H9 (cell line): ENCODE measurements around the gene MAD1L1. TPM values are rescaled to one million over a fixed set of nuclear protein-coding genes. Genes with fewer than 3 reads are reported as not detected.

Experiments used
- DNase-seq: peaks from one replicate; pipeline ENCODE4 v3.0.0-alpha.2; 2017
- H2AFZ ChIP-seq: one replicate; pipeline ENCODE4 v1.6.1; 2013; ENCODE audit warnings: mild to moderate bottlenecking, low read length, control low read depth, moderate library complexity
- H2AK5ac ChIP-seq: 2 replicates; pipeline ENCODE4 v1.6.1; 2013; ENCODE audit warnings: low read length, control low read depth, mixed read lengths; ENCODE audit not compliant: insufficient read length
- H2BK120ac ChIP-seq: one replicate; pipeline ENCODE4 v1.6.1; 2013; ENCODE audit warnings: low read depth, mild to moderate bottlenecking, low read length, control low read depth, inconsistent platforms; ENCODE audit not compliant: poor library complexity, severe bottlenecking
- H2BK12ac ChIP-seq: 2 replicates; pipeline ENCODE4 v1.6.1; 2013; ENCODE audit warnings: low read length, control low read depth, mixed read lengths, low read depth; ENCODE audit not compliant: insufficient read length
- H2BK15ac ChIP-seq: 2 replicates; pipeline ENCODE4 v1.6.1; 2013; ENCODE audit warnings: low read depth, low read length, control low read depth
- H2BK20ac ChIP-seq: one replicate; pipeline ENCODE4 v1.6.1; 2013; ENCODE audit warnings: low read depth, mild to moderate bottlenecking, low read length, control low read depth, inconsistent platforms; ENCODE audit not compliant: poor library complexity, severe bottlenecking
- H2BK5ac ChIP-seq: 2 replicates; pipeline ENCODE4 v1.6.1; 2013; ENCODE audit warnings: low read length, control low read depth, mixed read lengths; ENCODE audit not compliant: insufficient read length
- H3K14ac ChIP-seq: 2 replicates; pipeline ENCODE4 v1.6.1; 2013; ENCODE audit warnings: low read length, control low read depth; ENCODE audit not compliant: insufficient read depth
- H3K18ac ChIP-seq: 2 replicates; pipeline ENCODE4 v1.6.1; 2013; ENCODE audit warnings: low read depth, mild to moderate bottlenecking, mixed read lengths, low read length, control low read depth; ENCODE audit not compliant: insufficient read length
- H3K23ac ChIP-seq: 2 replicates; pipeline ENCODE4 v1.6.1; 2013; ENCODE audit warnings: low read length, control low read depth, mixed read lengths, low read depth; ENCODE audit not compliant: insufficient read length
- H3K23me2 ChIP-seq: 2 replicates; pipeline ENCODE4 v1.6.1; 2013; ENCODE audit warnings: low read depth, mild to moderate bottlenecking, mixed read lengths, low read length, control low read depth; ENCODE audit not compliant: insufficient read length, poor library complexity, severe bottlenecking
- H3K27ac ChIP-seq: 2 replicates; pipeline ENCODE4 v1.5.1; 2013; ENCODE audit warnings: low read length, control low read depth, mixed read lengths, low read depth; ENCODE audit not compliant: insufficient read length
- H3K27me3 ChIP-seq: 2 replicates; pipeline ENCODE4 v1.6.1; 2013; ENCODE audit warnings: low read length, control low read depth, inconsistent platforms; ENCODE audit not compliant: insufficient read depth
- H3K4ac ChIP-seq: 2 replicates; pipeline ENCODE4 v1.6.1; 2013; ENCODE audit warnings: low read depth, mild to moderate bottlenecking, control low read depth, inconsistent platforms, low read length, moderate library complexity
- H3K4me1 ChIP-seq: 2 replicates; pipeline ENCODE4 v1.6.1; 2013; ENCODE audit warnings: low read length, control low read depth, inconsistent platforms; ENCODE audit not compliant: insufficient read depth
- H3K4me2 ChIP-seq: 2 replicates; pipeline ENCODE4 v1.6.1; 2013; ENCODE audit warnings: low read length, control low read depth, mixed read lengths; ENCODE audit not compliant: insufficient read length, insufficient read depth
- H3K56ac ChIP-seq: 2 replicates; pipeline ENCODE4 v1.6.1; 2013; ENCODE audit warnings: low read depth, mild to moderate bottlenecking, mixed read lengths, low read length, control low read depth; ENCODE audit not compliant: insufficient read length
- H3K79me1 ChIP-seq: 2 replicates; pipeline ENCODE4 v1.6.1; 2013; ENCODE audit warnings: low read depth, mild to moderate bottlenecking, moderate library complexity, low read length, control low read depth, inconsistent platforms; ENCODE audit not compliant: insufficient read depth, poor library complexity, severe bottlenecking
- H3K79me2 ChIP-seq: 2 replicates; pipeline ENCODE4 v1.6.1; 2013; ENCODE audit warnings: low read length, control low read depth, inconsistent platforms; ENCODE audit not compliant: insufficient read depth
- H3K9ac ChIP-seq: 2 replicates; pipeline ENCODE4 v1.6.1; 2013; ENCODE audit warnings: low read length, control low read depth, mixed read lengths; ENCODE audit not compliant: insufficient read length; ENCODE audit errors: extremely low read depth
- H3K9me3 ChIP-seq: one replicate; pipeline ENCODE4 v1.6.1; 2013; ENCODE audit warnings: low read depth, low read length, inconsistent platforms; ENCODE audit not compliant: control insufficient read depth
- H3T11ph ChIP-seq: one replicate; pipeline ENCODE4 v1.6.1; 2013; ENCODE audit warnings: mild to moderate bottlenecking, low read length, control low read depth, inconsistent platforms
- H4K20me1 ChIP-seq: one replicate; pipeline ENCODE4 v1.6.1; 2013; ENCODE audit not compliant: control insufficient read depth, insufficient read length, insufficient read depth
- H4K5ac ChIP-seq: 2 replicates; pipeline ENCODE4 v1.6.1; 2013; ENCODE audit warnings: low read depth, mild to moderate bottlenecking, mixed read lengths, low read length, control low read depth; ENCODE audit not compliant: insufficient read length
- H4K8ac ChIP-seq: replicated peaks from 2 replicates; pipeline ENCODE4 v1.6.1; 2013; ENCODE audit warnings: low read length, control low read depth, mixed read lengths, low read depth; ENCODE audit not compliant: insufficient read length
- H4K91ac ChIP-seq: 2 replicates; pipeline ENCODE4 v1.6.1; 2013; ENCODE audit warnings: low read depth, mild to moderate bottlenecking, moderate library complexity, mixed read lengths, low read length, control low read depth; ENCODE audit not compliant: insufficient read length
- H3K27ac Mint-ChIP-seq, 3 experiments: 2 replicates in 2 of 3; 3 replicates in 1 of 3; pipeline ENCODE4 v1.8.0; 2020 to 2021; ENCODE audit warnings: mixed read lengths in 3 of 3, mild to moderate bottlenecking in 1 of 3, moderate library complexity in 1 of 3
- H3K27me3 Mint-ChIP-seq: 2 replicates; pipeline ENCODE4 v1.8.0; 2021; ENCODE audit warnings: low read depth, mild to moderate bottlenecking, moderate library complexity, mixed read lengths
- H3K36me3 Mint-ChIP-seq, 3 experiments: 2 replicates in 2 of 3; 3 replicates in 1 of 3; pipeline ENCODE4 v1.8.0; 2020 to 2021; ENCODE audit warnings: low read depth in 3 of 3, mixed read lengths in 3 of 3; ENCODE audit not compliant: insufficient read depth in 1 of 3
- H3K4me1 Mint-ChIP-seq, 2 experiments: 2 replicates each; pipeline ENCODE4 v1.8.0; 2020; ENCODE audit warnings: mixed read lengths in 2 of 2
- H3K4me3 Mint-ChIP-seq, 2 experiments: 2 replicates in 1 of 2; 3 replicates in 1 of 2; pipeline ENCODE4 v1.8.0; 2020 to 2021; ENCODE audit warnings: mild to moderate bottlenecking in 2 of 2, mixed read lengths in 2 of 2, moderate library complexity in 1 of 2
- H3K9me3 Mint-ChIP-seq, 2 experiments: 2 replicates in 1 of 2; 3 replicates in 1 of 2; pipeline ENCODE4 v1.8.0; 2020; ENCODE audit warnings: mild to moderate bottlenecking in 2 of 2, mixed read lengths in 2 of 2, moderate library complexity in 1 of 2
- WGBS: extraction: QIAGEN DNeasy Blood & Tissue Kit; methylation state at CpG from one replicate; pipeline ENCODE4 v1.1.7; 2013; ENCODE audit warnings: missing lambda C conversion rate, low lambda C conversion rate, mixed read lengths; ENCODE audit not compliant: insufficient read length; ENCODE audit errors: extremely low coverage; 5-methylcytosine and 5-hydroxymethylcytosine counted together
- total RNA-seq: library from RNA; stranded (reverse); gene quantifications from 2 replicates; pipeline ENCODE4 v1.2.1, GENCODE V29; 2021
- TF ChIP-seq, protein P1 (sequence below): fragments of 200-600 bp; sonication (generic); conservative IDR thresholded peaks from 3 replicates; pipeline ENCODE4 v1.8.0; 2021; ENCODE audit warnings: antibody characterized with exemption, mild to moderate bottlenecking

Gene MAD1L1
- total RNA-seq, 1 experiment from 2014 or later = 39.0 TPM

DNA sequence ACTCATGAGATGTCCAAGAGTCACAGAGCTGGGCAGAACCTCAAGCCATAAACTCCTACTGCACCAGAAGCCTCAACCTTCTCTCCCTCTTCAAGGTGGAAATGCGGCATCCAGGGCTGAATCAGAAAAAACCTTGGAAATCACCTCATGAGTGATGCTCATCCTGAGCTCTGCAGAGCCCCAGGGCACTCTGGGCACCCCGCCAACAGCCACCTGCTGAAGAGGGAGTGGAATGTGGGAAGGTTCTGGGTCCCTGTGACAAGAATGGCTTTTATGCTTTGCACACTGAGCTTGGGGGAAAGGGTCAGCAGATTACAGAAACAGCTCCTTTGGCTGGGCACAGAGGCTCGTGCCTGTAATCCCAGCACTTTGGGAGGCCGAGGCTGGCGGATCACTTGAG is 28.1 kb upstream of the MAD1L1 start:
- Mint-ChIP-seq H3K27ac (no peak overlapping the region), H3K27me3 (no peaks in the 10 kb centered on the region), H3K4me1 (no peaks in the 10 kb centered on the region), H3K9me3 (no peaks in the 10 kb centered on the region), H3K4me3 (no peak overlapping the region), H3K36me3 (peaks cover 15 to 53% (median 32%) of the 10 kb centered on the region in 3 experiments)
- H3K4ac ChIP-seq = no peak overlapping the region
- H2BK5ac ChIP-seq = no peak overlapping the region
- TF ChIP-seq, protein P1, sequence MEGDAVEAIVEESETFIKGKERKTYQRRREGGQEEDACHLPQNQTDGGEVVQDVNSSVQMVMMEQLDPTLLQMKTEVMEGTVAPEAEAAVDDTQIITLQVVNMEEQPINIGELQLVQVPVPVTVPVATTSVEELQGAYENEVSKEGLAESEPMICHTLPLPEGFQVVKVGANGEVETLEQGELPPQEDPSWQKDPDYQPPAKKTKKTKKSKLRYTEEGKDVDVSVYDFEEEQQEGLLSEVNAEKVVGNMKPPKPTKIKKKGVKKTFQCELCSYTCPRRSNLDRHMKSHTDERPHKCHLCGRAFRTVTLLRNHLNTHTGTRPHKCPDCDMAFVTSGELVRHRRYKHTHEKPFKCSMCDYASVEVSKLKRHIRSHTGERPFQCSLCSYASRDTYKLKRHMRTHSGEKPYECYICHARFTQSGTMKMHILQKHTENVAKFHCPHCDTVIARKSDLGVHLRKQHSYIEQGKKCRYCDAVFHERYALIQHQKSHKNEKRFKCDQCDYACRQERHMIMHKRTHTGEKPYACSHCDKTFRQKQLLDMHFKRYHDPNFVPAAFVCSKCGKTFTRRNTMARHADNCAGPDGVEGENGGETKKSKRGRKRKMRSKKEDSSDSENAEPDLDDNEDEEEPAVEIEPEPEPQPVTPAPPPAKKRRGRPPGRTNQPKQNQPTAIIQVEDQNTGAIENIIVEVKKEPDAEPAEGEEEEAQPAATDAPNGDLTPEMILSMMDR = no peak
- no peak overlapping the region for H3K4me2 ChIP-seq
- H3K14ac ChIP-seq = no peak overlapping the region
- no peak overlapping the region for H2BK120ac ChIP-seq
- H4K5ac ChIP-seq = no peak overlapping the region
- H3K79me1 ChIP-seq = no peaks in the 10 kb centered on the region
- H3K9ac ChIP-seq = no peak overlapping the region
- H2BK15ac ChIP-seq = no peak overlapping the region
- H3K18ac ChIP-seq = no peak overlapping the region
- no peak overlapping the region for H2AK5ac ChIP-seq
- H3K56ac ChIP-seq = no peak overlapping the region
- H3K9me3 ChIP-seq = no peaks in the 10 kb centered on the region
- no peaks in the 10 kb centered on the region for H3K4me1 ChIP-seq
- H4K8ac ChIP-seq = no peak overlapping the region
- H3K79me2 ChIP-seq = no peaks in the 10 kb centered on the region
- WGBS = no CpG with 5 or more reads among the region's 5 CpGs
- no peak overlapping the region for H3K27ac ChIP-seq
- H4K20me1 ChIP-seq = no peaks in the 10 kb centered on the region
- no peak overlapping the region for H2AFZ ChIP-seq
- no peaks in the 10 kb centered on the region for H3K23me2 ChIP-seq
- no peak for DNase-seq
- no peak overlapping the region for H2BK12ac ChIP-seq
- H2BK20ac ChIP-seq = no peak overlapping the region
- H3K27me3 ChIP-seq = no peaks in the 10 kb centered on the region
- H4K91ac ChIP-seq = no peak overlapping the region
- H3K23ac ChIP-seq = no peak overlapping the region
- no peak overlapping the region for H3T11ph ChIP-seq
